Stimulated activated CD4-positive, alpha-beta T cell treated with anti-CD3 and anti-CD28 coated beads, TNF-alpha, amount 100 ng/mL, for 48 hours (primary cell): ENCODE data around the gene CELA1.
"Not testable (repeated sequence)": the region's sequence is repeated elsewhere in the genome, so short reads cannot be mapped to it uniquely, and the experiment has no call there.

ENCODE experiments used
- DNase-seq, 3 donors: peaks; one replicate each; pipeline ENCODE4 v3.0.0-alpha.2; 2020; ENCODE audit warnings: low read depth in 3 of 3

Gene CELA1

DNA sequence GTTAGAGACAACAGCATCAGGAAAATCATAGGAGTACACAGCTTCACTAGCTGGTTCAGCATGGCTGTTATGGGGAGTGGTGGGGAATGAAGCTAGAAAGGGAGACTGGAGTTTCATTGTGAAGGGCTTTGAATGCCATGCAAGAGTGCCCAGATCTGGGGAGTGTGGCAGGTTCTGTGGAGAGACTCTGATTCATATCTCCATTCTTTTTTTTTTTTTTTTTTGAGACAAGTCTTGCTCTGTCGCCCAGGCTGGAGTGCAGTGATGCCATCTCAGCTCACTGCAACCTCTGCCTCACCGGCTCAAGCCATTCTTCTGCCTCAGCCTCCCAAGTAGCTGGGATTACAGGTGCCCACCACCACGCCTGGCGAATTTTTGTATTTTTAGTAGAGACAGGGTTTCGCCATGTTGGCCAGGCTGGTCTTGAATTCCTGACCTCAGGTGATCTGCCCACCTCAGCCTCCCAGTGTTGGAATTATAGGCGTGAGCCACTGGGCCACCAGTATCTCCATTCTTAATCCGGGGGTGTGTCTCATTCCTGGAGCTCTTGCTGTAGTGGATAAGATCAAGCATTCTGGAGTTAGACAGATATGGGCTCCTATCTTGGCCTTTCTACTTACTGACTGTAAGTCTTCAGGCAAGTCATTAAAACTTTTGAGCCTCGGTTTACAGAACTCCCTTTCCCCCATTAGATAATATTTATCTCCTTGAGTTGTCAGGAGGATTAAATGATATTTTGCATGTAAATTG is 28.2 kb downstream of the CELA1 start:
- not testable (repeated sequence) for DNase-seq

DNA sequence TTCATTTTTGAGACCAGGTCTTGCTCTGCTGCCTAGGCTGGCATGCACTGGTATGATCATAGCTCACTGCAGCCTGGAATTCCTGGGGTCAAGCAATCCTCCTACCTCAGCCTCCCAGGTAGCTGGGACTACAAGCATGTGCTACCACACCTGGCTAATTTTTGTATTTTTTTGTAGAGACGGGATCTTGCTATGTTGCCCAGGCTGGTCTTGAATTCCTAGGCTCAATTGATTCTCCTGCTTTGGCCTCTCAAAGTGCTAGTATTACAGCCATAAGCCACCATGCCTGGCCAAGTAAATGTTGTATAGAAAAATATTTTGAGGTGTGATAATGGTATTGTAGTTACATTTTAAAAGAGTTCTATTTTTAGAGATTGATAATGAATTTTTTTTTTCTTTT is 35.1 kb downstream of the CELA1 start:
- no peak for DNase-seq

- no peak for DNase-seq
Measured at GRCh38 chr12:51307655-51308593, 38.6 kb downstream of the CELA1 start.

DNA sequence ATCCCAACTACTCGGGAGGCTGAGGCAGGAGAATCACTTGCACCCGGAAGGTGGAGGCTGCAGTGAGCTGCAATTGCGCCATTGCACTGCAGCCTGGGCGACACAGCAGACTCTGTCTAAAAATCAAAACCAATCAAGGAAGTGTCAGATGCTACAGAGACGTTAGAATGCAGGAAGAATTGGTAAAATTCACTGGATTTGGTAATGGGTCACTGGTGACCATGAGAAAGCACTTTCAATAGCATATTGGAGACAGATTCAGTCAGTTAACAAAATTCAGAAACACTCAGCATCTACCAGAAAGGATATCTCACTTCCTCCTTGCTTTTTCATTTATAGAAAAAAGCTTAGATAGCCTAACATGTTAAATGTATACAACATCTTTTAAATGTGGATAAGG is 40.0 kb downstream of the CELA1 start:
- no peak for DNase-seq

DNA sequence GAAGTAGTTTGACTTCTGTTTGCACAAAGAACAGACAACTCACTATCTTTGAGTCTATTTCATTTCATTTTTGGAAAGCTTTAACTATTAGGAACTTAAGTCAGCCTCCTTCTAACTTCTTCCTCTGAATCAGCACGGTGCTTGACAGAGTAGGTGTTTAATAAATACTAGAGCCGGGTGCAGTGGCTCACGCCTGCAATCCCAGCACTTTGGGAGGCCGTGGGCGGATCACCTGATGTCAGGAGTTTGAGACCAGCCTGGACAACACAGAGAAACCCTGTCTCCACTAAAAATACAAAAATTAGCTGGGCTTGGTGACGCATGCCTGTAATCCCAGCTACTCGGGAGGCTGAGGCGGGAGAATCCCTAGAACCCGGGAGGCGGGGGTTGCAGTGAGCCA is 45.7 kb downstream of the CELA1 start:
- not testable (repeated sequence) for DNase-seq

- no peak for DNase-seq
Measured at GRCh38 chr12:51295651-51296050, 50.8 kb downstream of the CELA1 start.

- not testable (repeated sequence) for DNase-seq
Measured at GRCh38 chr12:51294097-51294496, 52.4 kb downstream of the CELA1 start.

GRCh38 chr12:51293696-51294095 is 52.8 kb downstream of the CELA1 start:
- DNase-seq: no peak

- DNase-seq: not testable (repeated sequence)
Measured at GRCh38 chr12:51291603-51292513, 54.6 kb downstream of the CELA1 start.

- DNase-seq: no peak
Measured at GRCh38 chr12:51285843-51286242, 60.6 kb downstream of the CELA1 start.

DNA sequence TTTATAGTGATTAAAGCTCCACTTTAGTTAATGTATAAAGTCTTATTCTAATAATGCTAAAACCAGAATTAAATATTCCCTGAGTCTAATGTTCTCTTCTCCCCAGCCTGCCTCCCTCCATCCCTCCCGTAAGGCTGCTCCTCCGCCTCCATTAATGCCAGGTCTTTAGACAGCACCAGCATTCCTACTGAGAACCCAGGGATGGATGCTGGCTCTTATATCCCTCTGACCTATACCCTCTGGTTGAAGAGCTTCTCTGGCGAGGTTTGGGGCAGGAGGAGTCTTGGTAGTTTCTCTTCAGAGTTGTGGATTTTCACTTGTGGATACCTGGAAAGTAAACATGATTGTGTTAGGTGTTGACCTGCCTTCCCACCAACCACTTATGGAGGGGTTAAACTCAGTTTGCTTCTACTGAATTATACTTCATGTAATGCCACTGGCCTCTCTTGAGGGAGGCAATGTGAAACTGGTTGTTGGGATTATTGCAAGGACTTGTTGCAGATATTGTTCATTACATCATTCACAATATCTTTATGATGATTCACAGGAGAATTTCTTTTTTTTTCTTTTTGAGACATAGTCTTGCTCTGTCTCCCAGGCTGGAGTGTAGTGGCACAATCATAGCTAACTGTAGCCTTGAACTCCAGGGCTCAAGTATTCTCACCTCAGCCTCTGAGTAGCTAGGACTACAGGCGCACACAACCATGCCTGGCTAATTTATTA is 65.1 kb downstream of the CELA1 start:
- DNase-seq: no peak
